ENCODE results near the gene CCDC57.

DNA sequence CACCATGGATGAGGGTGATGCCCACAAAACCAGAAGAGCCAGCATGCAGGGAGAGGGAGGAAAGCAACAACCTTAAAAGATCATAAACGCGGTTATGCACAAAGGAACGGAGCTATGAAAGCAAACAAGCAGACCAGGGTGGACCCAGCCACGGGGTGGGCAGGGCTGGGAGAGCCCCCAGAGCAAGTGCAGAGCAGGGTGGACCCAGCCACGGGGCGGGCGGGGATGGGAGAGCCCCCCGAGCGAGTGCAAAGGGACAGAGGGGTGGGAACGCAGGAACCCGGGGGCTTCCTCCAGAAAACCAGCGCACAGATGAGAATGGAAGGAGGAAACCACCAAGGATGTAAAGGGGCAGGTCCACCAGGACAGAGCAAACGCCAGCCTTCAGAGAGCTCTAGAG is 33.2 kb downstream of the CCDC57 start:
- TF ChIP-seq EZH2phosphoT487 (IDR thresholded peaks at IDR 0.05; ENCODE audit: insufficient read depth, low read depth) (no peak), EZH2 (IDR thresholded peaks at IDR 0.05; ENCODE audit: insufficient read depth, poor library complexity, severe bottlenecking) (no peak)
